Parathyroid adenoma (tissue), 2 donors: ENCODE measurements around the gene TULP3.

Experiments
- H2AFZ ChIP-seq: fragments of 300-600 bp; sonication (generic); one replicate; pipeline ENCODE4 v1.7.0; 2017; ENCODE audit warnings: antibody characterized with exemption, mild to moderate bottlenecking
- H3K27ac ChIP-seq: fragments of 300-600 bp; sonication (generic); one replicate; pipeline ENCODE4 v1.7.0; 2017
- H3K27me3 ChIP-seq: fragments of 300-600 bp; sonication (generic); one replicate; pipeline ENCODE4 v1.7.0; 2017; ENCODE audit warnings: low read length; ENCODE audit not compliant: control insufficient read depth, insufficient read depth
- H3K36me3 ChIP-seq: fragments of 300-600 bp; sonication (generic); one replicate; pipeline ENCODE4 v1.7.0; 2017; ENCODE audit warnings: low read length; ENCODE audit not compliant: control insufficient read depth, insufficient read depth
- H3K4me1 ChIP-seq: fragments of 300-600 bp; sonication (generic); one replicate; pipeline ENCODE4 v1.7.0; 2017; ENCODE audit warnings: control low read depth
- H3K4me2 ChIP-seq: fragments of 300-600 bp; sonication (generic); one replicate; pipeline ENCODE4 v1.7.0; 2017; ENCODE audit warnings: low read length
- H3K4me3 ChIP-seq: fragments of 300-600 bp; sonication (generic); one replicate; pipeline ENCODE4 v1.7.0; 2017; ENCODE audit warnings: low read depth, low read length
- H3K79me2 ChIP-seq: fragments of 300-600 bp; sonication (generic); one replicate; pipeline ENCODE4 v1.7.0; 2017; ENCODE audit warnings: control low read depth
- H3K9ac ChIP-seq: fragments of 300-600 bp; sonication (generic); one replicate; pipeline ENCODE4 v1.7.0; 2017; ENCODE audit warnings: mild to moderate bottlenecking
- H3K9me3 ChIP-seq: fragments of 300-600 bp; sonication (generic); one replicate; pipeline ENCODE4 v1.7.0; 2017; ENCODE audit warnings: low read length; ENCODE audit not compliant: control insufficient read depth
- CTCF ChIP-seq: fragments of 300-600 bp; sonication (generic); IDR thresholded peaks from one replicate; pipeline ENCODE4 v1.7.0; 2017; ENCODE audit warnings: antibody characterized with exemption, mild to moderate bottlenecking
- donor health status: primary hyperparathyroidism.

TULP3 gene

GRCh38 chr12:2884810-2885209 lies 5.9 kb upstream of the TULP3 start:
- H3K79me2 ChIP-seq: peaks cover 4% of the 10 kb centered on the region
- H3K9me3 ChIP-seq: no peaks in the 10 kb centered on the region
- H3K4me2 ChIP-seq: no peak overlapping the region
- H3K4me1 ChIP-seq: no peaks in the 10 kb centered on the region
- H3K4me3 ChIP-seq: no peak overlapping the region
- no peak overlapping the region for H3K9ac ChIP-seq
- H2AFZ ChIP-seq: no peak overlapping the region
- TF ChIP-seq CTCF: no peak
- H3K36me3 ChIP-seq: no peaks in the 10 kb centered on the region
- H3K27ac ChIP-seq: no peak overlapping the region
- H3K27me3 ChIP-seq: no peaks in the 10 kb centered on the region

GRCh38 chr12:2886768-2887450 lies 3.8 kb upstream of the TULP3 start:
- Histone ChIP-seq H3K36me3 (no peaks in the 10 kb centered on the region), H3K4me2 (no peak overlapping the region), H3K4me1 (peaks cover 2% of the 10 kb centered on the region), H3K27me3 (no peaks in the 10 kb centered on the region), H2AFZ (no peak overlapping the region), H3K4me3 (no peak overlapping the region), H3K9me3 (no peaks in the 10 kb centered on the region), H3K79me2 (no peaks in the 10 kb centered on the region), H3K9ac (no peak overlapping the region), H3K27ac (no peak overlapping the region)
- no peak for TF ChIP-seq CTCF

GRCh38 chr12:2890001-2890387 lies 697 bp upstream of the TULP3 start:
- Histone ChIP-seq H3K4me1 (peaks cover 2% of the 10 kb centered on the region), H3K9ac (no peak overlapping the region), H3K4me3 (peak overlapping the region; percentile 74), H3K36me3 (no peaks in the 10 kb centered on the region), H3K79me2 (peaks cover 3% of the 10 kb centered on the region), H3K4me2 (peak overlapping the region; percentile 72), H3K27me3 (no peaks in the 10 kb centered on the region), H3K9me3 (no peaks in the 10 kb centered on the region), H3K27ac (peak overlapping the region; percentile 64), H2AFZ (peak overlapping the region; percentile 93)
- no peak for TF ChIP-seq CTCF

- peak overlapping the region; percentile 74 for H3K4me3 ChIP-seq
- no peaks in the 10 kb centered on the region for H3K27me3 ChIP-seq
- H3K27ac ChIP-seq: peak overlapping the region; percentile 64
- H3K79me2 ChIP-seq: peaks cover 3% of the 10 kb centered on the region
- peak overlapping the region; percentile 75 for H3K9ac ChIP-seq
- no peaks in the 10 kb centered on the region for H3K9me3 ChIP-seq
- peaks cover 2% of the 10 kb centered on the region for H3K4me1 ChIP-seq
- peak overlapping the region; percentile 72 for H3K4me2 ChIP-seq
- H3K36me3 ChIP-seq: no peaks in the 10 kb centered on the region
- H2AFZ ChIP-seq: peak overlapping the region; percentile 93
- no peak for TF ChIP-seq CTCF
These were observed 756 bp downstream of the TULP3 start for GRCh38 chr12:2891240-2892053.
